MM.1S (cell line): ENCODE measurements around the gene TNRC6C.
"Not testable (repeated sequence)": the region's sequence is repeated elsewhere in the genome, so short reads cannot be mapped to it uniquely, and the experiment has no call there.

Source experiments
- DNase-seq: peaks from one replicate; pipeline ENCODE4 v3.0.0-alpha.2; 2015
- H2AFZ ChIP-seq: fragments of 300-600 bp; sonication (generic); 2 replicates; pipeline ENCODE4 v1.6.0; 2016; ENCODE audit warnings: antibody characterized with exemption, low read length
- H3F3A ChIP-seq: fragments of 300-600 bp; sonication (generic); 2 replicates; pipeline ENCODE4 v1.6.1; 2016; ENCODE audit warnings: mild to moderate bottlenecking, antibody characterized with exemption, low read length, moderate library complexity, mixed read lengths; ENCODE audit not compliant: insufficient read depth
- H3K27ac ChIP-seq: fragments of 300-600 bp; sonication (generic); 2 replicates; pipeline ENCODE4 v1.5.1; 2016; ENCODE audit warnings: mild to moderate bottlenecking, low read length
- H3K27me3 ChIP-seq: fragments of 300-600 bp; sonication (generic); replicated peaks from 2 replicates; pipeline ENCODE4 v1.6.0; 2016; ENCODE audit warnings: low read length; ENCODE audit not compliant: insufficient read depth
- H3K36me3 ChIP-seq: fragments of 300-600 bp; sonication (generic); replicated peaks from 2 replicates; pipeline ENCODE4 v1.6.1; 2016; ENCODE audit warnings: mild to moderate bottlenecking, low read length, mixed read lengths; ENCODE audit not compliant: insufficient read depth
- H3K4me1 ChIP-seq: fragments of 300-600 bp; sonication (generic); 2 replicates; pipeline ENCODE4 v1.6.1; 2016; ENCODE audit warnings: low read length, mixed read lengths
- H3K4me2 ChIP-seq: fragments of 300-600 bp; sonication (generic); 2 replicates; pipeline ENCODE4 v1.6.0; 2016; ENCODE audit warnings: low read depth, low read length
- H3K4me3 ChIP-seq: fragments of 300-600 bp; sonication (generic); 2 replicates; pipeline ENCODE4 v1.5.1; 2016; ENCODE audit warnings: low read length, mixed read lengths
- H3K79me2 ChIP-seq: fragments of 300-600 bp; sonication (generic); 2 replicates; pipeline ENCODE4 v1.6.1; 2016; ENCODE audit warnings: mixed run types, low read length, mixed read lengths
- H3K9ac ChIP-seq: fragments of 300-600 bp; sonication (generic); 2 replicates; pipeline ENCODE4 v1.6.1; 2016; ENCODE audit warnings: low read length, mixed read lengths
- H3K9me2 ChIP-seq: fragments of 300-600 bp; sonication (generic); replicated peaks from 2 replicates; pipeline ENCODE4 v1.6.1; 2016; ENCODE audit warnings: mild to moderate bottlenecking, low read length, mixed read lengths; ENCODE audit not compliant: insufficient read depth
- H3K9me3 ChIP-seq: fragments of 300-600 bp; sonication (generic); replicated peaks from 2 replicates; pipeline ENCODE4 v1.6.1; 2016; ENCODE audit warnings: mild to moderate bottlenecking, low read length, mixed read lengths; ENCODE audit not compliant: insufficient read depth
- H4K20me1 ChIP-seq: fragments of 300-600 bp; sonication (generic); 2 replicates; pipeline ENCODE4 v1.6.1; 2016; ENCODE audit warnings: mild to moderate bottlenecking, low read length, moderate library complexity, mixed read lengths; ENCODE audit not compliant: insufficient read depth
- CTCF ChIP-seq: fragments of 300-600 bp; sonication (generic); IDR thresholded peaks from 2 replicates; pipeline ENCODE4 v1.5.1; 2016; ENCODE audit warnings: antibody characterized with exemption, low read length, mixed read lengths
- EZH2 ChIP-seq: fragments of 300-600 bp; sonication (generic); optimal IDR thresholded peaks from 2 replicates; pipeline ENCODE3; 2017; ENCODE audit warnings: low read depth, mild to moderate bottlenecking, antibody characterized with exemption, low read length, mixed read lengths
- EZH2phosphoT487 ChIP-seq: fragments of 300-600 bp; sonication (generic); IDR thresholded peaks from 2 replicates; pipeline ENCODE4 v1.6.1; 2018; ENCODE audit warnings: antibody characterized with exemption, low read length

TNRC6C gene

GRCh38 chr17:78113804-78114785, 155.6 kb downstream of the TNRC6C start:
- TF ChIP-seq CTCF: no peak
- no peak for TF ChIP-seq EZH2phosphoT487
- TF ChIP-seq EZH2: no peak
- Histone ChIP-seq H4K20me1 (no peaks in the 10 kb centered on the region), H3K36me3 (no peaks in the 10 kb centered on the region), H3K4me2 (no peak overlapping the region), H3K27ac (no peak overlapping the region), H3K4me1 (no peaks in the 10 kb centered on the region), H3K27me3 (no peaks in the 10 kb centered on the region), H3K79me2 (peaks cover 33% of the 10 kb centered on the region), H3K9me3 (no peaks in the 10 kb centered on the region), H3K4me3 (no peak overlapping the region), H3K9me2 (no peaks in the 10 kb centered on the region), H3K9ac (no peak overlapping the region), H2AFZ (no peak overlapping the region), H3F3A (peaks cover 14% of the 10 kb centered on the region)
- no peak for DNase-seq

- no peak for TF ChIP-seq CTCF
- no peak for TF ChIP-seq EZH2
- TF ChIP-seq EZH2phosphoT487: no peak
- Histone ChIP-seq H2AFZ (no peak overlapping the region), H3K79me2 (peaks cover 40% of the 10 kb centered on the region), H3K27me3 (no peaks in the 10 kb centered on the region), H3K9ac (no peak overlapping the region), H3K9me2 (no peaks in the 10 kb centered on the region), H3K4me2 (no peak overlapping the region), H3K36me3 (no peaks in the 10 kb centered on the region), H3F3A (peaks cover 14% of the 10 kb centered on the region), H3K4me3 (no peak overlapping the region), H3K27ac (no peak overlapping the region; the same call in 1 of the 2 replicates), H4K20me1 (no peaks in the 10 kb centered on the region), H3K4me1 (no peaks in the 10 kb centered on the region), H3K9me3 (no peaks in the 10 kb centered on the region)
- no peak for DNase-seq
Observed at GRCh38 chr17:78114831-78115723, 156.6 kb downstream of the TNRC6C start.

DNA sequence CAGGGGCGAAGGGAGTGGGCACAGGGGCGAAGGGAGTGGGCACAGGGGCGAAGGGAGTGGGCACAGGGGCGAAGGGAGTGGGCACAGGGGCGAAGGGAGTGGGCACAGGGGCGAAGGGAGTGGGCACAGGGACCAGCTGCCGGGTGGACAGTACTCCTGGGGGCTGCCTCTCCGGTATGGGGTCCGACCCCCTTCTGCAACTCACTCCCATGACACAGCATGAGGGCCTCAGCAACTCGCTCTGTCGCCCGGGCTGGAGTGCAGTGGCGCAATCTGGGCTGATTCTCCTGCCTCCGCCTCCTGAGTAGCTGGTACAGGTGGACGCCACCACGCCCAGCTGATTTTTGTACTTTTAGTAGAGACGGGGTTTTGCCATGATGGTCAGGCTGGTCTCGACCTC, 157.3 kb downstream of the TNRC6C start:
- not testable (repeated sequence) for H3K4me1 ChIP-seq, H4K20me1 ChIP-seq, DNase-seq, H3K4me2 ChIP-seq, H3K27me3 ChIP-seq, H3K4me3 ChIP-seq, H2AFZ ChIP-seq, H3K9me2 ChIP-seq, H3K9me3 ChIP-seq, H3K9ac ChIP-seq, H3K27ac ChIP-seq, H3K36me3 ChIP-seq
- Histone ChIP-seq H3F3A (peaks cover 19% of the 10 kb centered on the region), H3K79me2 (peaks cover 44% of the 10 kb centered on the region)
